GM19023 (cell line): ENCODE data around the gene F10.
"Not testable (repeated sequence)": the region's sequence is repeated elsewhere in the genome, so short reads cannot be mapped to it uniquely, and the experiment has no call there.

Experiments
- ATAC-seq: cut with Tn5 transposase; IDR thresholded peaks from one replicate; pipeline ENCODE4 v1.9.1; 2021; ENCODE audit warnings: mild to moderate bottlenecking, moderate library complexity; ENCODE audit not compliant: unreplicated experiment

Gene F10

GRCh38 chr13:113098162-113098732 is 24.4 kb upstream of the F10 start:
- ATAC-seq, result no peak

GRCh38 chr13:113099142-113099541 is 23.5 kb upstream of the F10 start:
- no peak for ATAC-seq

- not testable (repeated sequence) for ATAC-seq
Measured at GRCh38 chr13:113102302-113102701, 20.3 kb upstream of the F10 start.

GRCh38 chr13:113102727-113103126 is 19.9 kb upstream of the F10 start:
- ATAC-seq, result no peak

- no peak for ATAC-seq
Measured at GRCh38 chr13:113103646-113104045, 19.0 kb upstream of the F10 start.

GRCh38 chr13:113105032-113105920 is 17.3 kb upstream of the F10 start, which contains the start of gene F7:
Gene F7 (plus strand): TSS chr13:113105791. CDS start chr13:113105842, 51 bp downstream.
- no peak for ATAC-seq

- ATAC-seq, result no peak
Measured at GRCh38 chr13:113105921-113106452, 16.6 kb upstream of the F10 start.

- ATAC-seq, result no peak
Measured at GRCh38 chr13:113106711-113107351, 15.8 kb upstream of the F10 start.

- not testable (repeated sequence) for ATAC-seq
Measured at GRCh38 chr13:113108521-113108920, 14.1 kb upstream of the F10 start.

- ATAC-seq, result no peak
Measured at GRCh38 chr13:113109151-113110047, 13.2 kb upstream of the F10 start.

- no peak for ATAC-seq
Measured at GRCh38 chr13:113110048-113110851, 12.3 kb upstream of the F10 start.

GRCh38 chr13:113110852-113111315 is 11.7 kb upstream of the F10 start:
- no peak for ATAC-seq

GRCh38 chr13:113111821-113112220 is 10.8 kb upstream of the F10 start:
- ATAC-seq, result not testable (repeated sequence)

GRCh38 chr13:113112475-113112874 is 10.1 kb upstream of the F10 start:
- not testable (repeated sequence) for ATAC-seq

- ATAC-seq, result no peak
Measured at GRCh38 chr13:113112893-113113845, 9.4 kb upstream of the F10 start.

GRCh38 chr13:113113846-113114271 is 8.7 kb upstream of the F10 start:
- no peak for ATAC-seq

GRCh38 chr13:113114511-113115362 is 7.9 kb upstream of the F10 start:
- no peak for ATAC-seq
